COR-L47 (cell line): ENCODE data around the gene WWC2.
"Not testable (repeated sequence)": the region's sequence is repeated elsewhere in the genome, so short reads cannot be mapped to it uniquely, and the experiment has no call there.

ENCODE experiments used
- DNase-seq: peaks from one replicate; lab custom pipeline; 2025; lab: John Stamatoyannopoulos, UW

Gene WWC2

DNA sequence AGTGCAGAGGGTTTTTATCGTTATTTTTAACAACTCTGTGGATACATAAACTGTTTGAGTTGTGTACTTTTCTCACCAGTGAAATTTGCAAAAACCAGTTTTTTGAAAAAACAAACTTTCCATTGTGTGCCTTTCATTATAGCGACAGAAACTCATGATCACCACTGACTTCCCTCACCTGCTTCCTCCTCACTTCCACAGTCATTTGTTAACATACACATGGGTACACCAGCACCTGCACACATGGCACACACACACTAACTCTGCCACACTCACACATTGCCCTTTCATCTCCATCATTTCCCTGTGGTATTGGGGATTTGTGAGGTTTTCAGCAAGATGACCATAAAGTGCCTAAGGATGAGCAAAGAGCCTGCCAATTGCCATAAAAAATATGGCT, 200.4 kb downstream of the WWC2 start:
- no peak for DNase-seq

DNA sequence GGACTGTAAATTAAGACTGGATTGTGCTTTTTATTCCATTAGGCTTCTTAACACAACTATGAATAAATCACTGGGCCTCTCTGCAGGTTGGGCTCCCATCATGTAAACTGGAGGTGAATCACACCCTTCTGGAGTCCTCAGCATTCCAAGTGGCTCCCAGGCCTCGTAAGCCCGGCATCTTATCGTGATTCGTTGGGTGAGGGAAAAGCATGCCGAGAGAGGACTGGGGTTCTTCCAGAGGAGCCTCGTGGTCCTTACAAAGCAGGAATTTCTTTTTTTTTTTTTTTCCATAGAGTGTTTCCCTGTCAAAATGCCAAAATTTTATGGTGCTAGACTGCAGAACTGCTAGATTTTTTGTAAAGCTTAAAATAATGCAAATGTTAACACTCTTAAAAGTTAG, 201.0 kb downstream of the WWC2 start:
- DNase-seq = no peak

DNA sequence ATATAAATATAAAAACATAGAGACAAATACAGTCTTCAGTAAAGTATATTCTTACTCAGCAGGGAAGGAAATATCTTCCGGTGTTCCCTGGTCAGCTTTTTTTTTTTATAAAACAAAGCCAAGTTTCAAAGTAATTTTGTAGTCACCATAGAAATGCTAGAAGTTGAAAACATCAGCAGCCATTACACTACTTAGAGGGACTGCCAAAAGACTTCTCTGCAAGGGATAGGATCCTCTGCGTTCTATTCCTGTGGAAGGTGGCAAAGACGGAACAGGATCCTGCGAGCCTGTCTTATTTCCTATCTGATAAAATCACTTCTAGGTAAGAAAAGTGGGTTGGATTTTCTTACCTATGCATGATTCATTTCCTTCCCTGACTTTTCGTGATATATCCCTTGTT, 201.6 kb downstream of the WWC2 start:
- DNase-seq = no peak

DNA sequence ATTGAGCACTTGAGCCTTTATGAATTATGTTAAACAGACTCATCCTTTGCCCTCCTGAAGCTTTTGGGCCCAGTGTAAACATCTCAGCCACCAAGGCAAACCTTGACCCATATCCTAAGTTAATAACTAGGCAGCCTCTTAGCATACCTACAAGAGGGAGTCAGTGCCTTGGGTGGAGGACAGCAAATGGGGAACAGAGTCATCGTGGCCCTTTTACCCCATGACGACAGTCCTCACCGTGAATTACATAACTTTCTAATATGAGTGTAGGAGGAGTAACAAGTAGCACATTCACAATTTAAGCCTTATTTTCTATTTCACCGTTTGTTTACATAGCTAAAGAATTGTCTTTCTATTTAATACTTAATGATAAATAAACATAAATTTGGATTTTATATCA, 204.2 kb downstream of the WWC2 start:
- DNase-seq = no peak

DNA sequence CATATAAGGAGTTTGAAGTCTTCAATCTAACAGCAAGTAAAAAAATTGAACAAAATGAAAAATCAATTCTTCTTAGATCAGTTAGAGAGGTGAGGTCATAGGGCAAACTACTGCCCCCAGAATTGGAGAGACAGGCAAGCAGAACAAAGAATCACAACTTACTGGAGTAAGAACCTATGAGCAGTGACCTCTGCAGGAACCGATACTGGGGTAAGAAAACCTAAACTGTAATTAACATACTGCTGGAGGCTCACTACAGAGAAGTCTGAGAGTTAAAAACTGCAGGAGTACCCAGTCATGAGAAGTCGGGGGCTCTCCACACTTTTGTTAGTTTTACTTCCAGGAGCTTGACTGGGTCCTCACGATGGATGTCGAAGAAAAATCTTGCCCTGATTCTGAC, 205.0 kb downstream of the WWC2 start:
- no peak for DNase-seq

DNA sequence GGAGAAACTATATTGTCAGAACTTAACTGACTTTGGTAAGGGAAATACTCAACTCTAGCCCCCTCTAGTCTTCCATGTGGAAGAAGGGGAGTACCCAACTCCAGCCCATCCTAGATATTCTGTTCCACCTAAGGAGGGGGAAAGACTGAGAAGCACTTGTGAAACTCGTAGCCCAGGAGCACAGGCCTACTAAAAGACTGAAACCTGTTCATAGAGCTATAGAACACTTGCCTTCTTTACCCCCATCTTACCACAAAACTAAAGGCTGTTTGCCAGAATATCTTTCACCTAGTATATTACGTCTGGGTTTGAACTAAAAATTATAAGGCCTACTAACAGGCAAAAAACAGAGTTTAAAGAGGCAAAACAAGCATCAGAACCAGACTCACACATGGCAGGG, 205.5 kb downstream of the WWC2 start:
- no peak for DNase-seq

DNA sequence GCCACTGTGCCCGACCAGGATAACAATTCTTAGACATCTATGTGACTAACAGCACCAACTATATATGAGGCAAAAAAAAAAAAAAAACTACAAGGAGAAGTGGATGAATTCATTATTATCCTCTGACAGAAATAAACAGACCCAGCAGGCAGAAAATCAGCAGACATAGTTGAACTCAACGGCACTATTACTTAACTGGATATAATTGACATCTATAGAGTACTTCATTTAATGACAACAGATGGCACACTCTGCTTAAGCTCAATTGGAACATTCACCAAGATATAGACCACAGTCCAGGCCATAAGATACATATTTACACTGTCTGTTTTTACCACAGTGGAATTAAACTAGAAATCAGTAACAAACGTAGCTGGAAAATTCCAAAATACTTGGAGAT, 207.8 kb downstream of the WWC2 start:
- no peak for DNase-seq

DNA sequence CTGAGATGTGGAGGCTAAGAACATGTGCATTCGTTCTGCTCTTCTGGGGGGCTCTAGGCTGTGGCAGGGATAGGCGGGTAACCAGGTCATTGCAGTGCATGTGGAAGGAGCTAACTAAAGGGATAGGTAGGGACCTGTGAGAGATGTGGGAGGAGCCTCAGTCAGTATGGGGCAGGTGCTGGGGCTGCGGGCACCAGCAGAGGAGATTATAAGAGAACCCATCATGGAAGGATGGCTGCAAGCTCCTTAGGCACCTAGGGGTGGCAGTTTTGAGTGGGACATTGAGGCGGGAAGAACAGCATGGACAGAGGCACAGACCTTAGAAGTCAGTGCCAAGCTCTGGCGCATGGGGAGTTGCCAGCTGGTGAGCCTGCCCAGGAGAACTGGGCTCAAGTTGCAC, 213.8 kb downstream of the WWC2 start:
- no peak for DNase-seq

DNA sequence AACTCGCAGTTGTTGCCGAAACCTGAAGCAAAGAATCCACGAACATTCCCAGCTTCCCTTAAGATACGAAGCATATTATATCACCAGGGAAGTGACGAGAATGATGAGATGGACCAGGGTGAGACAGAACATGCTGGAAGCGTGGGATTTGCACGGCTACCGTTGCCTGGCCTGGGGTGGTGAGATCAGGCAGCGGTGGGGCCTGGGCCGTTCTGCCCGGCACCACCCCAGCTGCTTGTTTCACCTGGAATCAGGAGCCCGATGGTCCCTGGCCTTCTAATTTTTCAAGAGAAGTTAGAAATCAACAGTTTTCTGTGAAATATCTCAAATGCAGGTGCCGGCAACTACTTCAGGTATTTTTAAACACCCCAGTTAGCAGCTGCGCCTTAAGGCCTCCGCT, 215.3 kb downstream of the WWC2 start:
- DNase-seq = no peak

DNA sequence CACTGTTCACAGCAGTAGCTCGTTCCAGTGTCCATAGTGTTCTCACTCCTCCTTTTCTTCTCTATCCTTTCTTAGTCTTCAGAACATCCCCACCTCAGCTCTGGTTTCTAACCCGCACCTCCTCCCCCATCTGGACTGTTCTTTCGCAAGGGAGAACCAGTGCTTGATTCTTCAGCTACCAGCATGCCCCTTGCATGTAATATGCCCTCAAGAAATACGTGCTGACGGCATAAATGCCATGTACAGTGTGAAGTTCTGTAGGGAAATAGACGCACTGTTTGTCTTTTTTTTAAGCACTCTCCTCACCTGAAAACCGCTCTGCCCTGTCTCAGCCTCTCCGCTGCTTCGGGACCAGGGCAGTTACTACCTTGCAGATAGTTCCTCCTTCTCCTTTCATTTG, 215.7 kb downstream of the WWC2 start:
- DNase-seq = no peak

DNA sequence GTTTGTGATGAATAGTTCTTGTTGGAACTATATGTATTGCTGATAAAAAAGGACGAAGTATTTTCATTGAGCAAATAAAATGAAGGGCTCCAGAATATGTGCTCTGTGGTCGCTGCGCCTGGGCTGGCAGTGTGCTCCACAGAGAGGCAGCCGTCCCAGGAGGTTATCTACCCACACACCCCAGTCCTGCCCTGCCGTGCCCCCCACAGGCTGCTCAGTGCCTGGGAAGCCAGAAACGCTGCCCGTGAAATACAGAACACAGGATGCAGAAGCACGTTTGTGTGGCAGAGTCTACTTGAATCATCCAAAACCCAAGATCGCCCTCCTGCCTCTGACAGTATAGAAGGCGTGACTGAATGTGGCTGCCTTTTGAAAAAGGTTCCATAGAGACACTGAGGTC, 219.6 kb downstream of the WWC2 start:
- no peak for DNase-seq

DNA sequence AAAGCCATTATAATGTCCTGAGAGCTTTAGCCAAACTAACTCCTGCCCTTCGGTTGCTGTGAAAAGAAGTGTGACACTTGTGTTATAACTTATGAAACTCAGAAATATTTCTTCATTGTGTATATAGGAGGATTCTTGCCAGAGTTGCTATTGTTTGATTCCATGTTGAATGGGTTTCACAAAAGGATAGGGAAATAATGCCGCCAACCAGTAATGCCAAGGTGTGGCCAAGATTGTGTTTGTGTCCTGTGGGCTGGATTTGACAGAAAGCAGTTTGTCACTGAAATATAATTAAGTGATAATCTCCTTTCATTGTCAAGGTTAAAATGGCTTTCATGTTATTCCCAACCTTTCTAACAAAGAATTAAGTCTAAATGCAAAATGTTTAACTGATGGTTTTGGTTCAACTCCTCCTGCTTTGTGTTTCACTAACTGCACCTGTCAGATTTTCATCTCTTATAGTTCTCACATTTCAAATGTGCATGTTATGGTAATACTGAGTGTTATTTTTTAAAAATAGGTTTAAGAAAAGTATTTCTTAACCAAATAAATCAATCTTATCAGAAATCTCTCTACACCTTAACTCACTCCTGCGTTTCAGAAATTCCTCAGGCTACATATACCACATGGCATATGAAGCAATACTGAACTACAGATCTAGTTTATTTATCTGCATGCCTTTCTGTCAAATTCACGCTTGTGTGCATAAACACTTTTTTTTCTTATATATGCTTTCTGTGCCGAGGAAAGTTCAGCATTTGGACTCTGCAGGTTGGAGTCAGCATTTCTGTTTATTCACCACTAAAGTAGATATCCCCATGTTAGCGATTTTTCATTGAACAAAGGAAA, 221.4 kb downstream of the WWC2 start, which contains the start of gene CLDN22:
Gene CLDN22 (minus strand): TSS at position 66 of the 849 bp plus-strand sequence. CDS start 58 bp downstream, at position 8.
- DNase-seq = peak; percentile 9

DNA sequence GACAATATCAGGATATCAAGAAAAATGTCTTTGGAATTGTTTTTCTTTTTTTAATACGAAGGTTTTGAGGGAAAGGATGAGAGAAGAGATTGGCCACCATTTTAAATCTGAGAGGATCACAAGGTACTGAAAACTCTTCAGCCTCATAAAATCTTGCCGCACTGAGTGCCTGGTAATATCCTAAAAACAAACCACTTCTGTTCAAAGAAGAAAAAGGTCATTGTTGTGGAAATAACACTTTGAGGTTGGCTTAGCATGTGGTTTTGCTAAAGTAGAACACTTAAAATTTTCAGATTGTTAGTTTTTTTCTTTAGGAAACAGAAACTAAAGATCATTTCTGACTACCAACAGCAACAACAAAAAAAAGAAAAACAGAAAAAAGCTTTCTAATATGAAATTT, 222.0 kb downstream of the WWC2 start:
- DNase-seq = no peak

DNA sequence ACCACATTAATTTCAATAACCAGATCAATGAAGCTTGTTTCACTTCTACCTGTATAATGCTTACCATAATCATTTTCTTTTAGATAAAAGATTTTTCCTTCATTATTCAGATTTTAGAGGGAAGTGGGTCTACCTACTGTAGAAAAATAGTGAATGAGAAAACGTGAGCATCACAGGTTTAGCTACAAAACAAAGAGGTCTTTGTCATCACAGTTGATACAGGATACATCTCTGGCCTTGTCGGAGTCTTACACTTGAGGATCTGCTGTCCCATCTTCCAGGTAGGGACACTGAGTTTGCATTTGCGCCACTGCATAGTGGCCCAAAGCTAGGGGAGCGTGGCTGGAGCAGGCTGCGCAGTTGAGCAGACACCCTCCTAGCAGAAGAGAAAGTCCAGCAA, 222.5 kb downstream of the WWC2 start:
- DNase-seq = no peak

DNA sequence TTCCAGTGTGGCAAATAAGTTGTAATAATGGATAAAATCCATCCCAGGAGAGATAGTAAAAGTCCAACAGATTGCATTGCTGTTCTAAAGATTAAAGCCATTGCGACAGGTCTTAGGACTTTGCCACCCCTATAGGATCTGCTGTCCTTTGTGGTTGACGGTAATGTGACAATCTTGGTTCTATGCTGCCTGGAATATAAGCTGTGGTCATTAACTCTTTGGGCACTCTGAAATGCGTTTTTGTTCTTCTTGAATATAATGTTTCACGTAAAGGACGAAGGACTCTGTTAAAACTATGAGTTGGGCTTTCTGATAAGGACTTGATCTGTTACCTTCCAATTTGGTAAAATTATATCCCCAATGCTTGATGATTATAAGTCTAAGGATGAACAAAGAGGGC, 223.3 kb downstream of the WWC2 start, which contains the start of gene CLDN24:
Gene CLDN24 (minus strand): TSS at position 101 of the 400 bp plus-strand sequence. CDS start 0 bp downstream, at position 101.
- no peak for DNase-seq

DNA sequence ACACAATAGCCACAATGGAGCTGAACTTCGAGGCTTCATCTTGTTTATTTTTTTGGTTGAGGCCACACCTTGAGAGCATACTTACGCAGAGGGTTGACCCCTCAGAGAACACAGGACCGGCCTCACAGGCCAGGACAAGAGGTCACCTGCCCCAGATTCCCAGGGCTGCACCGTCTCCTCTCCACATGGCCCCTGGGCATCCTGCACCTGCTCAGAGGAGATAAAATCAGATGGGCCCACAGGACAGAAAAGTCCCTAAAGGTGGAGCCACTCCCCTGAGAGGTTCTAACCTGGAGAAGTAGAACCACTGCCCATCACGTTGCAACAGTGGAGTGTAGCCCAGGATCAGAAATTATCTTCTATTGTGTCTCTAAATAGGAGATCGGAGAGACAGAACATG, 224.2 kb downstream of the WWC2 start:
- DNase-seq = no peak

DNA sequence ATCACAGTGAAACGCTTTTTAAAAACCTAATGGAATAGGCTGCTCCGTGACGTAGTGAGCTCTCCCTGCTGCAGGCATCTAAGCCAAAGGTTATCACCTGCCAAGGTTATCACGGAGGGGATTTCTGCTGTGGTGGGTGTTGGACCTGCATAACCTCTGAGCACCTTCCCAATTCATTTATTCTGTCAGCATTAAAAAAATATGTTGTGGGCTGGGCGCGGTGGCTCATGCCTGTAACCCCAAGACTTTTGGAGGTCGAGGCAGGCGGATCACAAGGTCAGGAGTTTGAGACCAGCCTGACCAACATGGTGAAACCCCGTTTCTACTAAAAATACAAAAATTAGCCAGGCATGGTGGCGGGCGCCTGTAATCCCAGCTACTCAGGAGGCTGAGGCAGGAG, 225.0 kb downstream of the WWC2 start:
- DNase-seq = not testable (repeated sequence)

DNA sequence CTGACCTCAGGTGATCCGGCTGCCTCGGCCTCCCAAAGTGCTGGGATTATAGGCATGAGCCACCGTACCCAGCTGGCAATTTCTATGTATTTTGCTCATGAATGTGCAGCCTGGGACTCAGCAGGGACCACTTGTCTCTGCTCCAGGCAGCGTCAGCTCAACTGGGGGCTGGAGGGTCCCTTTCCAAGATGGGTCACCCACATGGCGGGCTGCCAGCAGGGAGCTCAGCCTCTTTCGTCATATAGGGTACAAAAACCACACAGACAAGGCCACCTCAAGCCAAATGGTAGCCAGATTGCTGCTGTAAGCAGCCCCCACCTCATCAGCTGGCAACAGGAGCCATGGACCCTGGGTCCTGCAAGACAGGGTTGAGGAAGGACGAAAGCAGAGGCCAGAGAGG, 225.6 kb downstream of the WWC2 start:
- no peak for DNase-seq

DNA sequence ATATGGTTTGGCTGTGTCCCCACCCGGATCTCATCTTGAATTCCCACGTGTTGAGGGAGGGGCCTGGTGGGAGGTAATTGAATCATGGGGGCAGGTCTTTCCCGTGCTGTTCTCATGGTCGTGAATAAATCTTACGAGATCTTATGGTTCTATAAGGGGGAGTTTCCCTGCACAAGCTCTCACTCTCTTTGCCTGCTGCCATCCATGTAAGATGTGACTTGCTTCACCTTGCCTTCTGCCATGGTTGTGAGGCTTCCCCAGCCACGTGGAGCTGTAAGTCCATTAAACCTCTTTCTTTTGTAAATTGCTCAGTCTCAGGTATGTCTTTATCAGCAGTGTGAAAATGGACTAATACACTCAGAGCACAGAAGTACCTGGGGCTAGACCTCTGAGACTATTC, 227.3 kb downstream of the WWC2 start:
- DNase-seq = not testable (repeated sequence)

DNA sequence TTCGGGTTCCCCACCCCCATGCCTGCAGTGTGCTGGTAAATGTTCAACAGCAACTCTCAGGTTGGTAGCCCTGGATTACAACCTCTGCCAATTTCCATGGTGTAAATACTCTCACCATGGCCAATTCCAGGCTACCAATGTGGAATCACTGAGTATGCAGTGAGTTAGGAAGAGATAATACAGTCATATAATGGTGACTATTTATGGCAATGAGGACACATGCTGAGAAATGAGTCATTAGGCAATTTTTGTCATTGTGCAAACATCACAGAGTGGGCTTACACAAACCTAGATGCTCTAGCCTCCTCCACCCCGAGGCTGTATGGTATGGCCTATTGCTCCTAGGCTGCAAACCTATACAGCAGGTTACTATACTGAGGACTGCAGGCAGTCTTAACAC, 227.8 kb downstream of the WWC2 start:
- DNase-seq = no peak

DNA sequence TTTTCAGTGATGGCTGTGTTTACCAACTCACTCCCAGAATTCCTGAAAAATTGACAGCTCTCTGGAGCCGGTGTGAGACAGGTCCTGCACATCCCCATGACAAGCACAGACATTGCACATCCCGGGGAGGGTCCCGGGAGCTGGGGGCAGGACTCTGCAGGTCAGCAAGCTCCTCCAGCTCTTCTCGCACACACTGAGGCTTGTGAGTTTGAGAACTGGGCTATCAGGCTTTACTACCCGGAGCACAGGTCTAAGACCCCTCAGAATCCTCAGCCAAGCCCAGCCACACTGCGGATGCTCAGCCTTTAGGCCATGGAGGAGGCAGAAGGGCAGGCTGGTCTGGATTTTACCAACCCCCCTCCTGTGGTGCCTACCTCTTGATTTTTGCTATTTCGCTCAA, 228.8 kb downstream of the WWC2 start:
- DNase-seq = no peak

DNA sequence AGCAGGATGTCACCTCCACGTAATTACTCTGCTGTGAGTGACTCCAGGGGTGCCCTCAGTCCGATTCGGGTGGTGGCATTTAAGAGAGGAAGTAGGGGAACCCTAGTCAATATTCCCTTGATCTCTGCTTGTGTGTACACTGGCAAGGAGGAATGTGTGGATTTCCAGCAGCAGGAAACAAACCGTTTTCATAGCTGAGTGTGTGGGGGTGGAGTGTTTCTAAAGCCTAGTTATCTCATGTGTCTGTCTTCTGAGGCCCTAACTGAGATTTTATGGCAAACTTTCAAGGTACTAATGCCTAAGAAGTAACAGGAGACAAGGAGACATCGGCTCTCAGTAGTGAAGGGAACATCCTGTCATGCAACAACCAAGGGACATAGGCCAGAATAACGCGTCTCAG, 229.8 kb downstream of the WWC2 start:
- DNase-seq = no peak

DNA sequence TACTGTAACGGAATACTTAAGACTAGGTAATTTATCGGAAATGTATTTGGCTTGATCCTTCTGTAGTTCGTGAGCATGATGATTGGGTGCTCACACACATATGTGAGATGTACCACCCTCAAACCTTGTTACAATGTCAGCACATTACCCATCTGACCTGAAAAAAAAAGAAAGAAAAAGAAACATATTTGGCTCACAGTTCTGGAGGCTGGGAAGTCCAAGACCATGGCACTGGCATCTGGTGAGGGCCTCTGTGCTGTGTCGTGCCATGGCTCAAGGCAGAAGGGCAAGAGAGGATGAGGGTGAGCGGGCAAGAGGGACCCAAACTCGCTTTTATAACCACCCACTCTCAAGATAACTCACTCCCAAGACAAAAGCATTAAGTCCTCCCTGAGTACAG, 230.2 kb downstream of the WWC2 start:
- no peak for DNase-seq
